GM12892 (cell line): Measurements from ENCODE around the gene CTSS.

ENCODE experiments used
- POLR2A ChIP-seq: IDR thresholded peaks from 2 replicates; pipeline ENCODE4 v1.6.1; 2011; ENCODE audit warnings: low read depth, low read length, control low read depth
- POLR2AphosphoS5 ChIP-seq: IDR thresholded peaks from 2 replicates; pipeline ENCODE4 v1.6.1; 2011; ENCODE audit warnings: low read depth, low read length, control low read depth
- TAF1 ChIP-seq: IDR thresholded peaks from 2 replicates; pipeline ENCODE4 v1.6.1; 2011; ENCODE audit warnings: low read depth, mild to moderate bottlenecking, control low read depth, low read length, borderline replicate concordance

DNA sequence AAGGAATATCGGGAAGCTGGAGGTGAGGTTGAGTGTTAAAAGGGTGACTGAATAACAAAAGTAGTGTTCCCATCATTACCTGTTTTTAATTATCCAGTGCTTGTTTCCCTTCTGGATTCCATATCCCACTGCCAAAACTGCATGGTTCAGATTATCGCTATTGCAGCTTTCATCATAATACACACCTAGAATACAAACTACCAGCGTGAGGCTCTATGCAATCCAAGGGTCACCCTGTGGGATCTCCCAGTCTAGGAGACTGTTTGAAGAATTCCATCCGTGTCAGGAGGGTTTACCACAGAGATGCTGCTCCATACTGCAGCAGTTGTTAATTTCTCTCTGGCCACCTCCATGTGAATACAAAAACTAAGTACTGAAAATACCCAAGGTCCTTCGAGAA is 33.5 kb upstream of the CTSS start:
- TF ChIP-seq POLR2A (no peak), POLR2AphosphoS5 (no peak), TAF1 (no peak)
